DMS153 treated with DMSO at 0.1 percent for 48 hours (cell line): ENCODE measurements around the gene ARAP1.
"Not testable (repeated sequence)": the region's sequence is repeated elsewhere in the genome, so short reads cannot be mapped to it uniquely, and the experiment has no call there.

Experiments
- DNase-seq: peaks from one replicate; lab custom pipeline; 2025; ENCODE audit not compliant: unreplicated experiment; lab: John Stamatoyannopoulos, UW

ARAP1 gene

GRCh38 chr11:72752088-72752914 lies at the start of gene ARAP1:
ARAP1 (minus strand) TSS chr11:72752408; CDS start chr11:72727128, 25,280 bp downstream.
- peak; percentile 54 for DNase-seq

DNA sequence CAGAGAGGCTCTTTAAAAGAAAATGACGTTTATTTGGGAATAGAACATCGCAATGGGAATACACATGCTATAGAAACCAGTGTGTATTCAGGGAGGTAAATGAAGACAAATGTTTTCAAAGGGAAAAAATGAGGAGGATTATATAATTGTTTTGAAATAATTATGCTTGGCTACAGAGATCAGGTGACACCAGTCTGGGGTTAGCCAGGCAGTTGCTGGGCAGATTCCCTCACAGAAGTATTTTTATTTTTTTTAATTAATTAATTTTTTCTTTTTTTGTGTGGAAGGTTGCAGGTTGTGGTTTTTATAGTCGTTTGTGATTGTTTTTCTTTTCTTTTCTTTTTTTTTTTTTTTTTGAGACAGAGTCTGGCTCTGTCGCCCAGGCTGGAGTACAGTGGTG lies 47.2 kb upstream of the ARAP1 start:
- DNase-seq, result no peak

- no peak for DNase-seq
Observed at GRCh38 chr11:72798361-72798760, 46.2 kb upstream of the ARAP1 start.

DNA sequence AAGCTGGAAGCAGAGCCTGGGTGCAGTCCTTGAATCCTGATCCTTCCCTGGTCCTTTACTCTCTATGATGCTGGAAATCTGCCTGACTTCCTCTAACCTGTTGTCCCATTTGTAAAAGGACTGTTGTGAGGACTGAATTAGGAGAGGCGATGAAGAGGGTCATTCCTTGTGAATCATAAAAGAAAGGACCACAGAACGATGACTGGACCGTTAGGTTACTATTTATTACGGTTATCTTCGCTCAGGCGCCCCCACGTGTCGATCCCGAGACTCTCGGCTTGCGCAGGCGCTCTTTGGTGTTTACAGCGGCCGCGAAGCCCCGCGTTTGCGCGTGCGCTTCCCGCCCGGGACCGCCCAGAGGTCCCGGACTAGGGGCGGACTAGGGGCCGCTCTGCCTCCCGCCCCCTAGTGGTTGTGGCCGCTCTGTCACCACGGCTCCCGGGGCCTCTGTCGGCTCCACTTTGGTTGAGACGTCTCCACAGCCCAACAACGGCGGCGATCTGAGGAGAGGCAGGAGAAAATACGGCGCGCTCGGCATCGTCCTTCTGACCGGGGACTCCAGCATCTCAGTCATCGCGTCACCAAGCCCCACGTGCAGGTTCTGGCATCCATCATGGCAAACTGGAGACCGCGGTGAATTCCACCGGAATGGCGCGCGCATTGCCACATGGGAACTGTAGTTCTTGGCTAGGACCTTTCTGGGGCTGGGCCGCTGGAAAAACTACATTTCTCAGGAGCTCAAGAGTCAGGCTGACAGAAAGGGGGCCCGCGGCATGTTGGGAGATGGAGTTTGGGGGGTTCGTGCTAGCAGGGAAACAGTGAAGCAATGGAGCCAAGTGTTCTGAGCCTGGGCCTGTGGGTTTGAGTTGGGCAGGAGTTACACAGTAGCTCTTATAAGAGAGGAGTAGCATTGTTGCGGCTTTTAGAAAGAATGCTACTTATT lies 41.5 kb upstream of the ARAP1 start, which contains the start of gene STARD10:
STARD10 (minus strand) TSS at position 623 of the 943 bp plus-strand sequence. CDS start 12,866 bp downstream, outside the sequence.
- DNase-seq, result peak; percentile 92

GRCh38 chr11:72793076-72793424 lies 40.8 kb upstream of the ARAP1 start:
- no peak for DNase-seq

DNA sequence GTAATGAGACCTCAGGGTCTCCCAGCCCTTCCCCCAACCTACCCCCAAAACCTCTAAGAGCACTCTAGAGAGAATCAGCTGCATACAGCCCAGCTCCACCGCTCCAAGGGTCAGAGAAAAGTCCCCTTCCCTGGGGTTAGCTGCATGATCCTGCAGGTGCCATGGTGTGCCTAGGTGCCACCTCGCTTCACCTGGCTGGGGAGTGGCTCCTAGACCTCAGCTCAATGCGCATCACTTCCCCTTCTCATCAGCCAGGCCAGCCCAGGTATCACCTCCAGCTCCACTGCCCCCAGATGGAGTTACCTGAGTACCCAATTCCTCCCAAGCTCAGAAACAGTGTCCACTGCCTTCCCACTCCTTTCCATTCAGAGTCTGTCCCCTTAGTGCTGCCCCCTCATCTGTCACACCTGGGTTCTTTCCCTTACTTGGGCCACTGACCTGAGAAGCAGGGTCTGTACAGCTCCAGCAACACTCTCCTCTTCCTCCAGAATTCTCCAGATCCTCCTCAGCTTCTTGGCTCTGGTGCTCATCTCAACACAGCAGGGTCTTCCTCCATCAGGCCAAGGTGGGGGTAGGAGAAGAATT lies 40.3 kb upstream of the ARAP1 start:
- no peak for DNase-seq

DNA sequence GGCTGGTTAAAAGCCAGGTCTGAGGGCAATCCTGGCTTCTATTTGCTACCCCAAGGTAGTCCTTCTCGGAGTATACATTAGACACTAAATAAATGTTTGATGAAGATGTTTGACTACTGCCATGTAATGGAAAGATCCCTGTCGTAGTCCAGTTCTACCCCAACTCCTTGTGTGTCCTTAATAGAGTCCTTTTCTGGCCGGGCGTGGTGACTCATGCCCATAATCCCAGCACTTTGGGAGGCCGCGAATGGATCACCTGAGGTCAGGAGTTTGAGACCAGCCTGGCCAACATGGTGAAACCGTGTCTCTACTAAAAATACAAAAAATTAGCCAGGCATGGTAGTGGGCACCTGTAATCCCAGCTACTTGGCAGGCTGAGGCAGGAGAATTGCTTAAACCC lies 39.0 kb upstream of the ARAP1 start:
- not testable (repeated sequence) for DNase-seq

DNA sequence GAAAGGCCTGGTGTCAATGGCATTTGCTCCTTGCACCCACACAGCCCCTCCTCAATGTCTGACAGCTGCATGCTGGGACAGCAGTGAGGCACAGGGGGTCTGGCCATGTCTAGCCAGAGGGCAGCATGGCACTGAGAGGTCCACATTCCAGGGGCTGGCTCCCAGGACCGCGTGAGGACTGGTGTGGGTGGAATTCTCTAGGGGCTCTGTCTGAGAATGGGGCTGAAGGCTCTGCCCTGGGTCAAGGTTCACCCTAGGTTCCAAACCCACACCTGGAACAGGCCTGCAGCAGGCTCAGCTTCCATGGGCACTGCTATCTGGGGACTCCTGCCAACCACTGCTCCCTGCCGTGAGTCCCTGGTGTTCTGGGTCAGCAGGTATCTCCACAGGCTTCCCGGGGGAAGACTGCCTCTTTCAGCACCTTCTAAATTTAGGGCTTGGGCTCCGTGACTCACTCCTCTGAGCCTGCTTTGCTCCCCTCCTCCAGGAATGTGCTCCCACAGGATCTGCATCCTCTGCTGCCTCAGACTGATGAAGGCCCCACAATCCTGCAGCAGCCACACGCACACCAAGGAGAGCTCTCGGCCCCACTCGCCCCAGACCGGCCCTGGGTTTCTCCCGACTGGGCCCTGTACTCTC lies 37.4 kb upstream of the ARAP1 start:
- no peak for DNase-seq

DNA sequence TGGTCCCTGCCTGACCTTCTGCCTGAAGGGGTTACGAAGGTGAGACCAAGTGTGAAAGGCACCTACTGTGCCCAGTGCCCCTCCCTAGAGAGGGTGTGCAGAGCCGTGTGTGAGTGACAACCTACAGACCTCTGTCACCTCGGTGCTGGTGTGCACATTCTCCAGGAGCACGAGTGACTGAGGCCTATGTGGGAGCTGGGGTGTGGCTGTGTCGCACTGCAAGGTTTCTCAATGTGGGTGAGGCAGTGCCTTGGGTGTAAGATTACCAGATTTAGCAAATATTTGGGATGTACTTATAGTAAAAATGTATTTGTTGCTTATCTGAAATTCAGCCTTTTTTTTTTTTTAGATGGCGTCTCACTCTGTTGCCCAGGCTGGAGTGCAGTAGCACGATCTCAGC lies 36.0 kb upstream of the ARAP1 start:
- DNase-seq, result no peak

- peak; percentile 87 for DNase-seq
Observed at GRCh38 chr11:72787216-72788104, 35.3 kb upstream of the ARAP1 start.

DNA sequence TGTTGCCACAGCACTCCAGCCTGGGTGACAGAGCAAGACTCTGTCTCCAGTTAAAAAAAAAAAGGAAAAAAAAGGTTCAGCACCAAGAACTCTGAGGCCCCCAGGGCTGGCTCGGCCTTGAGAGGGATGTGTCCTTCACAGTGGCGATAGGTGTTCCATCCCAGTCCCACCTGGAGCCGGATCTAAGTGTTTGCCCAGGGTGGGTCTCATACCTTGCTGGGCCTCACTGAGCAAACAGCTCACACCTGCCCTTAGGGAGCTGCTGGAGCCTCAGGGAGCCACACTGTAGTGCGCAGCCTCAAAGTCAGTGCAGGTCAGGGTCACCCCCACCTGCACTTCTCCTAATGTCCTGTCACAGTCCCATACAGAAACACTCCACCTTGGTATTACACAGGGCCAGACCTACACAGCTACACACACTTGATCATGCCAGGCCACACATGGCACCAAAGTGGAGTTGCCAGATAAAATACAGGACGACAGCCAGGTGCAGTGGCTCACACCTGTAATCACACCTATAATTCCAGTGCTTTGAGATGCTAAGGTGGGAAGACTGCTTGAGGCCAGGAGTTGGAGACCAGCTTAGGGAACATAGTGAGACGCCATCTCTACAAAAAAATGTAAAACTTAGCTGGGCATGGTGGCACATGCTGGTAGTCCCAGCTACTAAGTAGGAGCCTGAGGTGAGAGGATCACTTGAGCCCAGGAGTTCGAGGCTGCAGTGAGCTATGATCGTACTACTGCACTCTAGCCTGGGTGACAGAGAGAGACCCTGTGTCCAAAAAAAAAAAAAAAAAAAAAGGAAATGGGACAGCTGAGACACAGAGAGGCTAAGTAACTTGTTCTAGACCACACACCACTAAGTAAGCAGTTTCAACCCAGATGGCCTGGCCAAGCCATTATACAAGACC lies 34.4 kb upstream of the ARAP1 start:
- peak; percentile 86 for DNase-seq

DNA sequence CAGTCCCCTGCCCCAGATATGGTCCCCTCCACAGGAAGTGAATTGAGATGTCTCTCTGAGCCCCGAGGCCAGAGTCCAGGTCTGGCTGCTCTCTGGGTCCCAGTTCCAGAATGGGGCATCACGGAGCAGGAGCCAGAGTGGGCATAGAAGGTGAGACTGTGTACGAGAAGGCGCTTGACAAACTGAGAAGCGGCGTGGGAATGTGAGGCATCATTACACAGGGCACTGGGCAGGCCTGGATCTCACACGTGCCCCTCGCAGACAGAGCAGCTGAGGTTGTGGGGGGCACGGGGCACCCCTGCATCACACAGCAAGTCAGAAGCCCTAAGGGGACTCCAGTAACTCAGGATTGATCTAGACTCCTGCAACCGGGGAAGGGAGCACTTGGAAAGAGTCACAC lies 32.5 kb upstream of the ARAP1 start:
- no peak for DNase-seq

GRCh38 chr11:72783144-72783905 lies 31.1 kb upstream of the ARAP1 start:
- DNase-seq, result no peak

DNA sequence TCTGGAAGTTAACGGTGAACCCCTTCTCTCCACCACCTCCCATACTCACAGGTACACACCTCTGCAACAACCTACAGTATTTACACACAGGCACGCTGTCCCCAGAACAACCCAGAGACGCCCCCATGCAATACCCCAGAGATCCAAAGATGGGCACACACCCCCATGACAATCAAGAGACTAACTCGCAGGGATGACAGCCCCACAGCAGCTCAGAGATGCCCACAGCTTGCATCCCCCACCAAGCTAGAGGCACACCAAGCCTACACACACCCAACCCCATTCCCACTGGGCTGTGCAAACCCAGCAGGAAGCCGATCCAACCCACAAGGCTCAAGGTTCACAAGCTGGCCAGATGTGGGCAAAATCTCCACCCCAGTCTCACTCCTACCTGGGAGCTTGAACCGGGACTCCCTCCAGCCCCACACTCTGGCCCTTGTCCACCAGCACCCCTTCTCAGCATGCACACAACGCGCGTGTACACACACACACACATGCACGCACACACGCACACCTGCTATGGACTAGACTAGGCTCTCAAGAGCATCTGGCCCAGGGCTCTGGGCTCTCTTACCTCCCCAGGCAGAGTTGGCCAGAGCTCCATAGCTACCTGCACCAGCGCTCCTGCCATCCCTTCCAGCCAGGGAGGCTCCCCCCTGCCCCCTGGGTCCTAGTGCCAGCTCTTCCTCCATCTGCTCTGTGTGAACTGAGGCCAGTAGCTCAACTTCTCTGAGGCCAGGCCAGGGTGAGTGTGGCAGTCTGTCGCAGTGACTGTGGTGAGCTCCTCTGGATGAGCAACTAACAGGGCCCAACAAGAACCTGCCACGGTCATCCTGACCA lies 30.1 kb upstream of the ARAP1 start:
- peak; percentile 14 for DNase-seq

DNA sequence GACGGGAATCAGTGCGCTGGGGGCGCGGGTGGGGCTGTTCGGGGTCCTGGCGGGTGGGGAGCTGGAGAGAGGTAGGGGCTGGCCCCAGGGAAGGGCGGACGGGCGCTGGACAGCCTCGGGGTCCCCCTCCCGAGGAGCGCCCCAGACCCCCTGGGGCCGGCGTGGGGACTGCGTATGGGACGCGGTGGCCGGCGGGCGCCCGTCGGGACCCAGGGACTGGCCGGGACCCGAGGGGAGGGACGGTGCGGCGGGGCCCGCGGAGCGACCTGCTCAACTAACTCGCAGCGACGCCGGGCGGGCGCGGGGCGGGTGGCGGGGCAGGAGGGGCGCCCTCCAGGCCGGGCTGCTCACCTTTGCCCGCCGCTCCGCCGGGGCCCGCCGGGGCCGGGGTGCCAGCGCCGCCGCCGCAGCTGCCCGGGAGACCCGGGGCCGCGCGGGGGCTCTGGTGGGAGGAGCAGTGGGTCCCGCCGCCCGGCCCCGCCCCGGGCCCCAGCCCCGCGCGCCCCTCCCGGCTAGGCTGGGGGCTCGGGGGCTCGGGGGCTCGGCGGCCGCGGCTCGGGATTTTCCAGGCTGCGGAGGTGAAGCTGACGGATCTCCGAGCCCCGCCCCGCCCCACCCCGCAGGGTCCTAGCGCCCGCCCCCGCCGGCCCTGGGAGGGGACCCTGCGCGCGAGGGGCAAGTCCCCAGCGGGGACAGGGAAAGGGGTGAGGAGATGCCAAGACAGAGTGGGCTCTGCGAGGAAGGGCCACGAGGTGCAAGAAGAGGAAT lies 29.3 kb upstream of the ARAP1 start:
- DNase-seq, result no peak

- peak; percentile 21 for DNase-seq
Observed at GRCh38 chr11:72781063-72781312, 28.8 kb upstream of the ARAP1 start.
